ENCODE results near the gene PLTP. TPM values are rescaled to one million over a fixed set of nuclear protein-coding genes. Genes with fewer than 3 reads are reported as not detected.

The PLTP gene
- total and polyA plus RNA-seq, 2 of the 13 experiments (the other 11 are each of a cell fraction or from before 2014, with no cell fraction given) = 16.9 to 28.6 TPM

GRCh38 chr20:45911486-45912343 lies at the start of gene PLTP (continued):
- TF ChIP-seq ZNF556 (CRISPR knock-in tag; IDR thresholded peaks at IDR 0.05; ENCODE audit: borderline replicate concordance) (peak; percentile 87), FOXP1 (IDR thresholded peaks at IDR 0.05) (no peak), FOXP1 (CRISPR knock-in tag; IDR thresholded peaks at IDR 0.05) (no peak), TAF15 (IDR thresholded peaks at IDR 0.05; ENCODE audit: low read depth, low read length, poor library complexity, severe bottlenecking) (no peak), ZSCAN29 (CRISPR knock-in tag; conservative IDR thresholded peaks at IDR 0.05) (peak; percentile 71; the same call in 1 of the 2 replicates), NFE2 (CRISPR knock-in tag; IDR thresholded peaks at IDR 0.05) (no peak), HBP1 (CRISPR knock-in tag; IDR thresholded peaks at IDR 0.05; ENCODE audit: low read depth) (no peak), ZNF772 (CRISPR knock-in tag; IDR thresholded peaks at IDR 0.05) (0 out of 2 replicates have a peak, but pooled peaks have one; percentile 27), RFXAP (CRISPR knock-in tag; IDR thresholded peaks at IDR 0.05; ENCODE audit: borderline replicate concordance) (0 out of 2 replicates have a peak, but pooled peaks have one; percentile 14), EZH2 (conservative IDR thresholded peaks at IDR 0.05; ENCODE audit: low read depth, low read length) (no peak), ZNF564 (CRISPR knock-in tag; IDR thresholded peaks at IDR 0.05) (no peak), TARDBP (CRISPR knock-in tag; IDR thresholded peaks at IDR 0.05) (0 out of 2 replicates have a peak, but pooled peaks have one; percentile 7), MEF2D (CRISPR knock-in tag; IDR thresholded peaks at IDR 0.05) (peak; percentile 85), ZMYM3 (CRISPR knock-in tag; IDR thresholded peaks at IDR 0.05) (peak; percentile 57), ZIK1 (CRISPR knock-in tag; IDR thresholded peaks at IDR 0.05; ENCODE audit: borderline replicate concordance, low read depth) (no peak; the same call in 1 of the 2 replicates), ZFP36 (IDR thresholded peaks at IDR 0.05; ENCODE audit: borderline replicate concordance, low read depth, low read length, partially characterized antibody) (no peak), SKIL (CRISPR knock-in tag; IDR thresholded peaks at IDR 0.05; ENCODE audit: borderline replicate concordance) (0 out of 2 replicates have a peak, but pooled peaks have one; percentile 30), HHEX (CRISPR knock-in tag; IDR thresholded peaks at IDR 0.05) (no peak), ARID3A (IDR thresholded peaks at IDR 0.05; ENCODE audit: low read depth, low read length) (no peak), ZNF333 (CRISPR knock-in tag; IDR thresholded peaks at IDR 0.05; ENCODE audit: borderline replicate concordance) (peak; percentile 62; the same call in 1 of the 2 replicates), ZNF512B (CRISPR knock-in tag; IDR thresholded peaks at IDR 0.05; ENCODE audit: borderline replicate concordance) (peak; percentile 93), POLR2AphosphoS5 (IDR thresholded peaks at IDR 0.05; ENCODE audit: low read depth, low read length) (peak; percentile 43; the same call in 1 of the 2 replicates)

All from HepG2 (cell line).